GM21367 (cell line): ENCODE results near the gene ENOPH1.
A peak's percentile ranks its signal among the peaks of the same experiment; 100 is the strongest.
"Not testable (repeated sequence)": the region's sequence is repeated elsewhere in the genome, so short reads cannot be mapped to it uniquely, and the experiment has no call there.

Source experiments
- ATAC-seq: cut with Tn5 transposase; IDR thresholded peaks from one replicate; pipeline ENCODE4 v1.9.1; 2021; ENCODE audit not compliant: unreplicated experiment

Gene ENOPH1

GRCh38 chr4:82430193-82430963 lies at the start of gene ENOPH1, which contains the start of gene HNRNPDL:
Gene ENOPH1, plus strand, starts transcription at chr4:82430590. Its CDS starts 240 bp downstream, at chr4:82430830.
Gene HNRNPDL, minus strand, starts transcription at chr4:82430462. Its CDS starts 772 bp downstream, at chr4:82429690.
- peak; percentile 67 for ATAC-seq

- ATAC-seq, result no peak
Measured at GRCh38 chr4:82380831-82381230, 49.6 kb upstream of the ENOPH1 start.

- ATAC-seq, result no peak
Measured at GRCh38 chr4:82381235-82381634, 49.2 kb upstream of the ENOPH1 start.

- no peak for ATAC-seq
Measured at GRCh38 chr4:82381661-82382296, 48.6 kb upstream of the ENOPH1 start.

GRCh38 chr4:82382751-82383150 lies 47.6 kb upstream of the ENOPH1 start:
- ATAC-seq, result no peak

- not testable (repeated sequence) for ATAC-seq
Measured at GRCh38 chr4:82386312-82386711, 44.1 kb upstream of the ENOPH1 start.

GRCh38 chr4:82388405-82388804 lies 42.0 kb upstream of the ENOPH1 start:
- no peak for ATAC-seq

- not testable (repeated sequence) for ATAC-seq
Measured at GRCh38 chr4:82390061-82390460, 40.3 kb upstream of the ENOPH1 start.

GRCh38 chr4:82394896-82395295 lies 35.5 kb upstream of the ENOPH1 start:
- no peak for ATAC-seq

GRCh38 chr4:82397527-82397926 lies 32.9 kb upstream of the ENOPH1 start:
- ATAC-seq, result no peak

- ATAC-seq, result no peak
Measured at GRCh38 chr4:82398263-82398662, 32.1 kb upstream of the ENOPH1 start.

GRCh38 chr4:82401600-82401999 lies 28.8 kb upstream of the ENOPH1 start:
- no peak for ATAC-seq

- ATAC-seq, result no peak
Measured at GRCh38 chr4:82402196-82402775, 28.1 kb upstream of the ENOPH1 start.

GRCh38 chr4:82403725-82404124 lies 26.7 kb upstream of the ENOPH1 start:
- ATAC-seq, result no peak

GRCh38 chr4:82415061-82415460 lies 15.3 kb upstream of the ENOPH1 start:
- not testable (repeated sequence) for ATAC-seq

- ATAC-seq, result no peak
Measured at GRCh38 chr4:82415922-82416365, 14.4 kb upstream of the ENOPH1 start.

GRCh38 chr4:82419451-82419850 lies 10.9 kb upstream of the ENOPH1 start:
- no peak for ATAC-seq

GRCh38 chr4:82421796-82422560 lies 8.4 kb upstream of the ENOPH1 start:
- no peak for ATAC-seq

- no peak for ATAC-seq
Measured at GRCh38 chr4:82422616-82423015, 7.8 kb upstream of the ENOPH1 start.

- no peak for ATAC-seq
Measured at GRCh38 chr4:82423245-82424054, 6.9 kb upstream of the ENOPH1 start.
